GM23338 (cell line): ENCODE results near the gene ASXL3. TPM values are rescaled to one million over a fixed set of nuclear protein-coding genes. Genes with fewer than 3 reads are reported as not detected.

Experiments
- ATAC-seq: fragments of 200-7000 bp; cut with Tn5 transposase; 3 replicates; pipeline ENCODE4 v1.9.1; 2020
- DNase-seq: peaks from one replicate; pipeline ENCODE4 v3.0.0-alpha.2; 2015; ENCODE audit warnings: low spot score
- H2AFZ ChIP-seq: fragments of 200-600 bp; sonication (generic); 2 replicates; pipeline ENCODE4 v1.8.0; 2016; ENCODE audit warnings: antibody characterized with exemption, mild to moderate bottlenecking, moderate library complexity
- H3F3A ChIP-seq: fragments of 200-600 bp; sonication (generic); replicated peaks from 2 replicates; pipeline ENCODE4 v1.8.0; 2017; ENCODE audit warnings: antibody characterized with exemption, mixed run types, low read depth
- H3K27ac ChIP-seq: fragments of 200-600 bp; sonication (generic); 2 replicates; pipeline ENCODE4 v1.6.1; 2016; ENCODE audit warnings: low read depth
- H3K27me3 ChIP-seq: fragments of 200-600 bp; sonication (generic); 2 replicates; pipeline ENCODE4 v1.8.0; 2016; ENCODE audit warnings: mild to moderate bottlenecking, mixed run types, moderate library complexity; ENCODE audit not compliant: insufficient read depth
- H3K36me3 ChIP-seq: fragments of 200-600 bp; sonication (generic); 2 replicates; pipeline ENCODE4 v1.8.0; 2016; ENCODE audit warnings: mild to moderate bottlenecking; ENCODE audit not compliant: insufficient read depth
- H3K4me1 ChIP-seq: fragments of 200-600 bp; sonication (generic); 2 replicates; pipeline ENCODE4 v1.8.0; 2016; ENCODE audit warnings: mild to moderate bottlenecking, moderate library complexity; ENCODE audit not compliant: insufficient read depth
- H3K4me2 ChIP-seq: fragments of 200-600 bp; sonication (generic); 2 replicates; pipeline ENCODE4 v1.7.1; 2017; ENCODE audit warnings: mixed run types
- H3K4me3 ChIP-seq: fragments of 200-600 bp; sonication (generic); 2 replicates; pipeline ENCODE4 v1.6.1; 2016; ENCODE audit warnings: mixed run types
- H3K79me2 ChIP-seq: fragments of 200-600 bp; sonication (generic); replicated peaks from 2 replicates; pipeline ENCODE4 v1.8.0; 2017; ENCODE audit warnings: mild to moderate bottlenecking; ENCODE audit not compliant: insufficient read depth
- H3K9me2 ChIP-seq: fragments of 200-600 bp; sonication (generic); 2 replicates; pipeline ENCODE4 v1.8.0; 2017; ENCODE audit not compliant: insufficient read depth
- H4K20me1 ChIP-seq: fragments of 200-600 bp; sonication (generic); replicated peaks from 2 replicates; pipeline ENCODE4 v1.8.0; 2017; ENCODE audit warnings: mild to moderate bottlenecking; ENCODE audit not compliant: insufficient read depth
- H3K27ac Mint-ChIP-seq: 2 replicates; pipeline ENCODE4 v1.8.0; 2020; ENCODE audit warnings: inconsistent platforms, mild to moderate bottlenecking, moderate library complexity, mixed read lengths
- H3K27me3 Mint-ChIP-seq: 3 replicates; pipeline ENCODE4 v1.8.0; 2022; ENCODE audit warnings: low read depth, mild to moderate bottlenecking, moderate library complexity, mixed read lengths, inconsistent platforms; ENCODE audit not compliant: insufficient read depth, poor library complexity
- H3K36me3 Mint-ChIP-seq: 3 replicates; pipeline ENCODE4 v1.8.0; 2021; ENCODE audit warnings: low read depth, mild to moderate bottlenecking, inconsistent platforms, moderate library complexity, mixed read lengths
- H3K4me1 Mint-ChIP-seq: 3 replicates; pipeline ENCODE4 v1.8.0; 2020; ENCODE audit warnings: mild to moderate bottlenecking, inconsistent platforms, mixed read lengths
- H3K4me3 Mint-ChIP-seq: 3 replicates; pipeline ENCODE4 v1.8.0; 2021; ENCODE audit warnings: moderate library complexity, mild to moderate bottlenecking, inconsistent platforms, mixed read lengths
- H3K9me3 Mint-ChIP-seq: 3 replicates; pipeline ENCODE4 v1.8.0; 2020; ENCODE audit warnings: moderate library complexity, mild to moderate bottlenecking, inconsistent platforms, mixed read lengths
- CREB1 ChIP-seq: fragments of 250-450 bp; sonication (Bioruptor Pico); IDR thresholded peaks from 2 replicates; pipeline ENCODE4 v1.5.0; 2020; ENCODE audit warnings: low read depth, mild to moderate bottlenecking, moderate library complexity
- EZH2 ChIP-seq: fragments of 200-600 bp; sonication (generic); IDR thresholded peaks from one replicate; pipeline ENCODE4 v1.8.0; 2017; ENCODE audit warnings: antibody characterized with exemption, mild to moderate bottlenecking, low read depth; ENCODE audit not compliant: unreplicated experiment
- EZH2phosphoT487 ChIP-seq: fragments of 200-600 bp; sonication (generic); IDR thresholded peaks from one replicate; pipeline ENCODE4 v1.8.1; 2018; ENCODE audit warnings: antibody characterized with exemption; ENCODE audit not compliant: unreplicated experiment
- JUNB ChIP-seq: IDR thresholded peaks from one replicate; pipeline ENCODE4 v1.6.1; 2016; ENCODE audit warnings: antibody characterized with exemption; ENCODE audit not compliant: unreplicated experiment
- NANOG ChIP-seq: IDR thresholded peaks from 2 replicates; pipeline ENCODE4 v1.6.1; 2016; ENCODE audit warnings: antibody characterized with exemption, borderline replicate concordance
- POLR2AphosphoS5 ChIP-seq: IDR thresholded peaks from 2 replicates; pipeline ENCODE4 v1.6.1; 2016; ENCODE audit warnings: antibody characterized with exemption, low read depth
- STAT1 ChIP-seq: IDR thresholded peaks from one replicate; pipeline ENCODE4 v1.6.1; 2016; ENCODE audit warnings: antibody characterized with exemption; ENCODE audit not compliant: unreplicated experiment
- ZNF114 ChIP-seq: fragments of 250-450 bp; sonication (Bioruptor Pico); IDR thresholded peaks from 2 replicates; pipeline ENCODE4 v1.5.0; 2020; ENCODE audit warnings: mild to moderate bottlenecking, moderate library complexity
- ZNF331 ChIP-seq: fragments of 250-450 bp; sonication (Bioruptor Pico); IDR thresholded peaks from 2 replicates; pipeline ENCODE4 v1.5.0; 2020; ENCODE audit warnings: low read depth, mild to moderate bottlenecking, moderate library complexity
- polyA plus RNA-seq: library from polyadenylated mRNA; unstranded; fragments of >200 nt; fragmentation: Nextera tagmentation; extraction: Ambion mirVana; gene quantifications from 2 replicates; pipeline ENCODE4 v1.2.1, GENCODE V29; 2016
- total RNA-seq: library from RNA; depleted of rRNA; stranded (reverse); fragments of >200 nt; shearing (Covaris generic); gene quantifications from 2 replicates; pipeline ENCODE4 v1.2.3, GENCODE V29; 2014
- TF ChIP-seq, protein P1 (sequence below), 2 experiments: fragments of 200-600 bp in 1 of 2; sonication (generic) in 1 of 2; conservative IDR thresholded peaks; 2 replicates each; pipeline versions ENCODE4 v1.5.1 to v1.6.1; 2016 to 2017; ENCODE audit warnings: antibody characterized with exemption in 2 of 2, low read depth in 2 of 2, mild to moderate bottlenecking in 2 of 2, moderate library complexity in 1 of 2
- TF ChIP-seq, protein P2 (sequence below): IDR thresholded peaks from one replicate; pipeline ENCODE4 v1.6.1; 2018; ENCODE audit warnings: antibody characterized with exemption; ENCODE audit not compliant: unreplicated experiment
- TF ChIP-seq, protein P3 (sequence below): IDR thresholded peaks from 2 replicates; pipeline ENCODE4 v1.6.1; 2016; ENCODE audit warnings: antibody characterized with exemption

ASXL3 gene
- total and polyA plus RNA-seq, 2 experiments from 2014 or later, result 0.23 to 1.4 TPM

DNA sequence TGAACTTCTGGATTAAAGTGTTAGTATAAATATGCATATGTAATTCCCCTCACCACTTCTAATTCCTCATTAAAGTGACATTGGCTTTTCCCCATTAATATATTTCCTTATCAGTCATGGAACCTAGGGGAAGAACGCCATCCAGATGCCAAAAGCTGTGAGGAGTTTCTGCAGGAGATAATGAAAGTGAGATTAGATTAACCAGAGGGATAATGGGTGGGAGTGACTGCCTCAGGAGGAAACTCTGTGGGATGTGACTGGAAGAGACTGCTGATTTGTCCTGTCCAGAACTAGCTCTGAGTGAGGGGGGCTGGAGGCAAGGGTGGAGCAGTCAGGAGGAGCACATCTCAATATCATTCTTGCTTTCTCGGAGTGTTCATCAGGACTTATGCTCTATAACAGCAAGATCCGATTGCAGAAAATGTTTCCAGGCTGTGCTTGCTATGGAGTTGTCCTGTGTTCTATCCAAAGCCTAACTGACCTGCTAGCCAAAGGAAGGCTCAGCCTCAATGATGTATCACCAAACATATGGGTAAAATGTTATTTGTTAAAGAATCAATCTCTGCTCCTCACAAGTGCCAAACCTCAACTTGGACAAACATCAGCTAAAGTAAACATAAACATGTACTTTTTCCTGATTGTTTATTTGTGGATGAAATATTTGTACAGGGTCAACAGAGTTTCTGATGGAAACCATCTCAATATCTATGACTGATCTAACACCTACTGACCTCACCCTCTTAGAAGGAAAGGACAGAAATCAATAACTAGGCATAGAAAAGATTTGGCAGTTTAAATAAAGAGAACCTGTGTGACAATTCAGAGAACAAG is 118.5 kb downstream of the ASXL3 start (continued):
- TF ChIP-seq, protein P1, sequence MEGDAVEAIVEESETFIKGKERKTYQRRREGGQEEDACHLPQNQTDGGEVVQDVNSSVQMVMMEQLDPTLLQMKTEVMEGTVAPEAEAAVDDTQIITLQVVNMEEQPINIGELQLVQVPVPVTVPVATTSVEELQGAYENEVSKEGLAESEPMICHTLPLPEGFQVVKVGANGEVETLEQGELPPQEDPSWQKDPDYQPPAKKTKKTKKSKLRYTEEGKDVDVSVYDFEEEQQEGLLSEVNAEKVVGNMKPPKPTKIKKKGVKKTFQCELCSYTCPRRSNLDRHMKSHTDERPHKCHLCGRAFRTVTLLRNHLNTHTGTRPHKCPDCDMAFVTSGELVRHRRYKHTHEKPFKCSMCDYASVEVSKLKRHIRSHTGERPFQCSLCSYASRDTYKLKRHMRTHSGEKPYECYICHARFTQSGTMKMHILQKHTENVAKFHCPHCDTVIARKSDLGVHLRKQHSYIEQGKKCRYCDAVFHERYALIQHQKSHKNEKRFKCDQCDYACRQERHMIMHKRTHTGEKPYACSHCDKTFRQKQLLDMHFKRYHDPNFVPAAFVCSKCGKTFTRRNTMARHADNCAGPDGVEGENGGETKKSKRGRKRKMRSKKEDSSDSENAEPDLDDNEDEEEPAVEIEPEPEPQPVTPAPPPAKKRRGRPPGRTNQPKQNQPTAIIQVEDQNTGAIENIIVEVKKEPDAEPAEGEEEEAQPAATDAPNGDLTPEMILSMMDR (conservative IDR thresholded peaks at IDR 0.05; ENCODE audit: low read depth in 2 of 2), result no peak
- TF ChIP-seq ZNF331 (CRISPR knock-in tag), result no peak

DNA sequence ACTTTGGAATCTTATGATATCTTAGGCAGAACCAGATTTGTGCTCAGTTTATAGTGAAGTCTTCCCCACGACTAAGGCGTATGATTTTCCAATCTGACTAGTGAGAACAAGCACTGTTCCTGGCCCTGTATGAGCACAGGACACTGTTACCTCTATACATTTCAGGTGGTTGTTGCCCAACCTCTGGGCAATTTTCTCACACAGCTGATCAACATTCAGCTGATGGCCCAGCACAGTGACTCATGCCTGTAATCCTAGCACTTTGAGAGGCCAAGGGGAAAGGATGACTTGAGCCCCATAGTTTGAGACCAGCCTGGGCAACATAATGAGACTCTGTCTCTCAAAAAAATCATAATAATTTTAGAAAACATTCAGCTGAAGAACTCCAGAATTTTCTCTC is 119.5 kb downstream of the ASXL3 start:
- H3K4me3 Mint-ChIP-seq, result no peak overlapping the region
- Histone ChIP-seq H3K27me3 (no peaks in the 10 kb centered on the region), H3K4me3 (no peak overlapping the region), H3K36me3 (no peaks in the 10 kb centered on the region), H3K9me2 (no peaks in the 10 kb centered on the region), H3F3A (no peaks in the 10 kb centered on the region), H2AFZ (no peak overlapping the region), H3K4me2 (no peak overlapping the region), H3K79me2 (no peaks in the 10 kb centered on the region), H4K20me1 (no peaks in the 10 kb centered on the region), H3K4me1 (no peaks in the 10 kb centered on the region), H3K27ac (no peak overlapping the region)
- H3K27me3 Mint-ChIP-seq, result no peaks in the 10 kb centered on the region
- no peak overlapping the region for H3K27ac Mint-ChIP-seq
- DNase-seq, result no peak
- H3K4me1 Mint-ChIP-seq, result no peaks in the 10 kb centered on the region
- H3K9me3 Mint-ChIP-seq, result no peaks in the 10 kb centered on the region
- ATAC-seq, result no peak
- no peaks in the 10 kb centered on the region for H3K36me3 Mint-ChIP-seq
- no peak for TF ChIP-seq EZH2
- TF ChIP-seq POLR2AphosphoS5, result no peak
- no peak for TF ChIP-seq STAT1
- no peak for TF ChIP-seq ZNF114 (CRISPR knock-in tag)
- TF ChIP-seq, protein P2, sequence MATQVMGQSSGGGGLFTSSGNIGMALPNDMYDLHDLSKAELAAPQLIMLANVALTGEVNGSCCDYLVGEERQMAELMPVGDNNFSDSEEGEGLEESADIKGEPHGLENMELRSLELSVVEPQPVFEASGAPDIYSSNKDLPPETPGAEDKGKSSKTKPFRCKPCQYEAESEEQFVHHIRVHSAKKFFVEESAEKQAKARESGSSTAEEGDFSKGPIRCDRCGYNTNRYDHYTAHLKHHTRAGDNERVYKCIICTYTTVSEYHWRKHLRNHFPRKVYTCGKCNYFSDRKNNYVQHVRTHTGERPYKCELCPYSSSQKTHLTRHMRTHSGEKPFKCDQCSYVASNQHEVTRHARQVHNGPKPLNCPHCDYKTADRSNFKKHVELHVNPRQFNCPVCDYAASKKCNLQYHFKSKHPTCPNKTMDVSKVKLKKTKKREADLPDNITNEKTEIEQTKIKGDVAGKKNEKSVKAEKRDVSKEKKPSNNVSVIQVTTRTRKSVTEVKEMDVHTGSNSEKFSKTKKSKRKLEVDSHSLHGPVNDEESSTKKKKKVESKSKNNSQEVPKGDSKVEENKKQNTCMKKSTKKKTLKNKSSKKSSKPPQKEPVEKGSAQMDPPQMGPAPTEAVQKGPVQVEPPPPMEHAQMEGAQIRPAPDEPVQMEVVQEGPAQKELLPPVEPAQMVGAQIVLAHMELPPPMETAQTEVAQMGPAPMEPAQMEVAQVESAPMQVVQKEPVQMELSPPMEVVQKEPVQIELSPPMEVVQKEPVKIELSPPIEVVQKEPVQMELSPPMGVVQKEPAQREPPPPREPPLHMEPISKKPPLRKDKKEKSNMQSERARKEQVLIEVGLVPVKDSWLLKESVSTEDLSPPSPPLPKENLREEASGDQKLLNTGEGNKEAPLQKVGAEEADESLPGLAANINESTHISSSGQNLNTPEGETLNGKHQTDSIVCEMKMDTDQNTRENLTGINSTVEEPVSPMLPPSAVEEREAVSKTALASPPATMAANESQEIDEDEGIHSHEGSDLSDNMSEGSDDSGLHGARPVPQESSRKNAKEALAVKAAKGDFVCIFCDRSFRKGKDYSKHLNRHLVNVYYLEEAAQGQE, result no peak
- no peak for TF ChIP-seq ZNF331 (CRISPR knock-in tag)
- no peak for TF ChIP-seq EZH2phosphoT487
- TF ChIP-seq, protein P3, sequence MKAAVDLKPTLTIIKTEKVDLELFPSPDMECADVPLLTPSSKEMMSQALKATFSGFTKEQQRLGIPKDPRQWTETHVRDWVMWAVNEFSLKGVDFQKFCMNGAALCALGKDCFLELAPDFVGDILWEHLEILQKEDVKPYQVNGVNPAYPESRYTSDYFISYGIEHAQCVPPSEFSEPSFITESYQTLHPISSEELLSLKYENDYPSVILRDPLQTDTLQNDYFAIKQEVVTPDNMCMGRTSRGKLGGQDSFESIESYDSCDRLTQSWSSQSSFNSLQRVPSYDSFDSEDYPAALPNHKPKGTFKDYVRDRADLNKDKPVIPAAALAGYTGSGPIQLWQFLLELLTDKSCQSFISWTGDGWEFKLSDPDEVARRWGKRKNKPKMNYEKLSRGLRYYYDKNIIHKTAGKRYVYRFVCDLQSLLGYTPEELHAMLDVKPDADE, result no peak
- TF ChIP-seq, protein P1 (conservative IDR thresholded peaks at IDR 0.05; ENCODE audit: low read depth in 2 of 2), result no peak
- no peak for TF ChIP-seq NANOG
- TF ChIP-seq CREB1 (CRISPR knock-in tag), result no peak
- TF ChIP-seq JUNB, result no peak
